ENCODE results near the gene ROCK2.
"Not testable (repeated sequence)": the region's sequence is repeated elsewhere in the genome, so short reads cannot be mapped to it uniquely, and the experiment has no call there.

The ROCK2 gene

GRCh38 chr2:11235583-11235982 lies 108.9 kb downstream of the ROCK2 start:
- no peak for DNase-seq (ENCODE audit: low spot score)

GRCh38 chr2:11234309-11234708 lies 110.1 kb downstream of the ROCK2 start:
- peak; percentile 14 for DNase-seq (ENCODE audit: low spot score)

- not testable (repeated sequence) for DNase-seq (ENCODE audit: low spot score)
Measured at GRCh38 chr2:11231193-11231592, 113.2 kb downstream of the ROCK2 start.

GRCh38 chr2:11228692-11229091 lies 115.7 kb downstream of the ROCK2 start:
- DNase-seq (ENCODE audit: low spot score): no peak

- no peak for DNase-seq (ENCODE audit: low spot score)
Measured at GRCh38 chr2:11227595-11227994, 116.8 kb downstream of the ROCK2 start.

GRCh38 chr2:11224887-11225286 lies 119.5 kb downstream of the ROCK2 start:
- DNase-seq (ENCODE audit: low spot score): no peak

GRCh38 chr2:11222845-11223244 lies 121.6 kb downstream of the ROCK2 start:
- DNase-seq (ENCODE audit: low spot score): no peak

GRCh38 chr2:11220445-11220844 lies 124.0 kb downstream of the ROCK2 start:
- DNase-seq (ENCODE audit: low spot score): no peak

- DNase-seq (ENCODE audit: low spot score): no peak
Measured at GRCh38 chr2:11215407-11215806, 129.0 kb downstream of the ROCK2 start.

- no peak for DNase-seq (ENCODE audit: low spot score)
Measured at GRCh38 chr2:11214770-11215169, 129.7 kb downstream of the ROCK2 start.

- no peak for DNase-seq (ENCODE audit: low spot score)
Measured at GRCh38 chr2:11213975-11214374, 130.5 kb downstream of the ROCK2 start.

- peak; percentile 5 for DNase-seq (ENCODE audit: low spot score)
Measured at GRCh38 chr2:11213090-11213638, 131.3 kb downstream of the ROCK2 start.

- no peak for DNase-seq (ENCODE audit: low spot score)
Measured at GRCh38 chr2:11212645-11213044, 131.8 kb downstream of the ROCK2 start.

GRCh38 chr2:11208083-11208482 lies 136.4 kb downstream of the ROCK2 start:
- DNase-seq (ENCODE audit: low spot score): no peak

- peak; percentile 73 for DNase-seq (ENCODE audit: low spot score)
Measured at GRCh38 chr2:11203480-11203879, 141.0 kb downstream of the ROCK2 start.

- no peak for DNase-seq (ENCODE audit: low spot score)
Measured at GRCh38 chr2:11201969-11202368, 142.5 kb downstream of the ROCK2 start.

- no peak for DNase-seq (ENCODE audit: low spot score)
Measured at GRCh38 chr2:11200651-11201050, 143.8 kb downstream of the ROCK2 start.

- DNase-seq (ENCODE audit: low spot score): no peak
Measured at GRCh38 chr2:11196246-11196645, 148.2 kb downstream of the ROCK2 start.

- no peak for DNase-seq (ENCODE audit: low spot score)
Measured at GRCh38 chr2:11187731-11188130, 156.7 kb downstream of the ROCK2 start.

- peak; percentile 42 for DNase-seq (ENCODE audit: low spot score)
Measured at GRCh38 chr2:11187083-11187619, 157.3 kb downstream of the ROCK2 start.

- DNase-seq (ENCODE audit: low spot score): no peak
Measured at GRCh38 chr2:11186145-11186544, 158.3 kb downstream of the ROCK2 start.

GRCh38 chr2:11182951-11183350 lies 161.5 kb downstream of the ROCK2 start:
- no peak for DNase-seq (ENCODE audit: low spot score)

- DNase-seq (ENCODE audit: low spot score): no peak
Measured at GRCh38 chr2:11180653-11181052, 163.8 kb downstream of the ROCK2 start.

- no peak for DNase-seq (ENCODE audit: low spot score)
Measured at GRCh38 chr2:11179899-11180298, 164.5 kb downstream of the ROCK2 start.

Measured in AG08395 (cell line).